HepG2 (cell line): Measurements from ENCODE around the gene APBA3. TPM values are rescaled to one million over a fixed set of nuclear protein-coding genes. Genes with fewer than 3 reads are reported as not detected.

Experiments
- ATAC-seq: fragments of 200-7000 bp; cut with Tn5 transposase; 3 replicates; pipeline ENCODE4 v1.9.1; 2020; ENCODE audit warnings: mild to moderate bottlenecking, moderate library complexity
- BruUV-seq: library from RNA; stranded (reverse); fragments of 400-500 nt; replicated peaks from 2 replicates; lab custom pipeline; 2021; lab: Mats Ljungman, UMichigan
- CTCF ChIA-PET: fragments of 300-600 bp; formaldehyde crosslinking; extraction: SDS; loops from one replicate; lab custom pipeline; 2021; ENCODE audit warnings: low total read pairs, inconsistent platforms, low intra/inter-chr PET ratio; lab: Yijun Ruan, JAX
- POLR2A ChIA-PET: fragments of 350-600 bp; sonication (Branson Sonifier 250); formaldehyde crosslinking; loops from one replicate; lab custom pipeline; 2020; ENCODE audit warnings: antibody characterized with exemption, inconsistent platforms; lab: Yijun Ruan, JAX
- DNase-seq: peaks from one replicate; pipeline ENCODE4 v3.0.0-alpha.2; 2015; ENCODE audit warnings: low spot score
- FAIRE-seq: peaks from 3 replicates; lab custom pipeline; 2011; peaks lifted over from hg19 to GRCh38; lab: Jason Lieb, UNC
- H2AFZ ChIP-seq: one replicate; pipeline ENCODE4 v1.6.1; 2011; ENCODE audit warnings: low read length, inconsistent platforms
- H3K27ac ChIP-seq: fragments of 300-600 bp; 3 replicates; pipeline ENCODE4 v1.8.0; 2011; ENCODE audit warnings: mixed run types, mild to moderate bottlenecking, mixed read lengths, low read length, inconsistent platforms; ENCODE audit not compliant: insufficient read depth; ENCODE audit errors: extremely low read length
- H3K27me3 ChIP-seq, 2 experiments: fragments of 200-600 bp in 1 of 2; 2 replicates in 1 of 2; 3 replicates in 1 of 2; pipeline versions ENCODE4 v1.6.0 to v1.8.0; 2011; ENCODE audit warnings: low read length in 2 of 2, mild to moderate bottlenecking in 2 of 2, moderate library complexity in 2 of 2, inconsistent platforms in 1 of 2; ENCODE audit not compliant: insufficient read depth in 2 of 2, control insufficient read depth in 1 of 2
- H3K36me3 ChIP-seq, 2 experiments: fragments of 200-600 bp in 1 of 2; replicated peaks in 1 of 2; 2 replicates in 1 of 2; 3 replicates in 1 of 2; pipeline versions ENCODE4 v1.5.1 to v1.8.0; 2011; ENCODE audit warnings: low read length in 2 of 2, inconsistent platforms in 1 of 2; ENCODE audit not compliant: insufficient read depth in 2 of 2, control insufficient read depth in 1 of 2
- H3K4me1 ChIP-seq: 2 replicates; pipeline ENCODE4 v1.5.1; 2012; ENCODE audit warnings: low read length, inconsistent platforms; ENCODE audit not compliant: insufficient read depth
- H3K4me2 ChIP-seq: 2 replicates; pipeline ENCODE4 v1.6.0; 2011; ENCODE audit warnings: low read depth, low read length, inconsistent platforms
- H3K4me3 ChIP-seq, 3 experiments: fragments of 200-600 bp in 1 of 3; sonication (generic), shearing (Covaris generic) in 1 of 3; replicated peaks in 1 of 3; 2 replicates each; pipeline ENCODE4 v1.5.1; 2011 to 2016; ENCODE audit warnings: low read length in 3 of 3, inconsistent platforms in 2 of 3, low read depth in 2 of 3, mild to moderate bottlenecking in 2 of 3, control low read depth in 1 of 3, mixed read lengths in 1 of 3; ENCODE audit not compliant: insufficient read depth in 1 of 3
- H3K79me2 ChIP-seq: one replicate; pipeline ENCODE4 v1.6.1; 2011; ENCODE audit warnings: low read length, inconsistent platforms; ENCODE audit not compliant: insufficient read depth
- H3K9ac ChIP-seq: 2 replicates; pipeline ENCODE4 v1.6.0; 2011; ENCODE audit warnings: mild to moderate bottlenecking, low read depth, low read length, inconsistent platforms; ENCODE audit not compliant: insufficient read depth
- H3K9me3 ChIP-seq: 2 replicates; pipeline ENCODE4 v1.5.1; 2012; ENCODE audit warnings: mild to moderate bottlenecking, low read length
- H4K20me1 ChIP-seq: 2 replicates; pipeline ENCODE4 v1.6.0; 2011; ENCODE audit warnings: inconsistent platforms, mild to moderate bottlenecking, low read length, moderate library complexity; ENCODE audit not compliant: insufficient read depth
- E2F2 ChIP-seq: sonication (generic); formaldehyde crosslinking; IDR thresholded peaks from 2 replicates; pipeline ENCODE4 v1.4.0; 2020; ENCODE audit warnings: missing genetic modification reagents, borderline replicate concordance
- FOXK2 ChIP-seq: fragments of 450-650 bp; IDR thresholded peaks from 2 replicates; pipeline ENCODE4 v1.6.1; 2016
- FOXO1 ChIP-seq: sonication (generic); formaldehyde crosslinking; IDR thresholded peaks from 2 replicates; pipeline ENCODE4 v1.4.0; 2020; ENCODE audit warnings: missing genetic modification reagents
- GTF2F1 ChIP-seq: fragments of 150-350 bp; IDR thresholded peaks from 2 replicates; pipeline ENCODE4 v1.6.1; 2014; ENCODE audit warnings: low read length
- HIVEP1 ChIP-seq: sonication (generic); formaldehyde crosslinking; IDR thresholded peaks from 2 replicates; pipeline ENCODE4 v1.4.0; 2020; ENCODE audit warnings: mild to moderate bottlenecking, missing genetic modification reagents
- IKZF5 ChIP-seq: IDR thresholded peaks from 2 replicates; pipeline ENCODE4 v1.6.1; 2018; ENCODE audit warnings: missing genetic modification reagents, mild to moderate bottlenecking, missing compliant biosample characterization
- KDM1A ChIP-seq: IDR thresholded peaks from 2 replicates; pipeline ENCODE4 v1.6.1; 2016; ENCODE audit warnings: missing compliant biosample characterization
- KLF16 ChIP-seq, 2 experiments: sonication (generic) in 1 of 2; formaldehyde crosslinking in 1 of 2; IDR thresholded peaks; 2 replicates each; pipeline versions ENCODE4 v1.6.1 to v1.8.0; 2016 to 2023; ENCODE audit warnings: missing genetic modification reagents in 2 of 2, missing compliant biosample characterization in 1 of 2
- KMT2B ChIP-seq: IDR thresholded peaks from 2 replicates; pipeline ENCODE4 v1.6.1; 2016; ENCODE audit warnings: missing genetic modification reagents, missing compliant biosample characterization
- MIXL1 ChIP-seq: IDR thresholded peaks from 2 replicates; pipeline ENCODE4 v1.6.1; 2016
- SATB2 ChIP-seq: sonication (generic); formaldehyde crosslinking; IDR thresholded peaks from 2 replicates; pipeline ENCODE4 v1.5.0; 2020; ENCODE audit warnings: missing genetic modification reagents
- SIN3A ChIP-seq: IDR thresholded peaks from 2 replicates; pipeline ENCODE4 v1.6.1; 2011; ENCODE audit warnings: low read depth, mild to moderate bottlenecking, control low read depth, low read length, borderline replicate concordance
- STAT6 ChIP-seq: sonication (generic); formaldehyde crosslinking; IDR thresholded peaks from 2 replicates; pipeline ENCODE4 v1.4.0; 2020; ENCODE audit warnings: missing genetic modification reagents, mild to moderate bottlenecking, borderline replicate concordance
- ZFP36L2 ChIP-seq: sonication (generic); formaldehyde crosslinking; IDR thresholded peaks from 2 replicates; pipeline ENCODE4 v1.4.0; 2020; ENCODE audit warnings: missing genetic modification reagents
- ZFP82 ChIP-seq: sonication (generic); formaldehyde crosslinking; IDR thresholded peaks from 2 replicates; pipeline ENCODE4 v1.5.1; 2020; ENCODE audit warnings: mild to moderate bottlenecking, missing genetic modification reagents, borderline replicate concordance
- ZMYM2 ChIP-seq: sonication (generic); formaldehyde crosslinking; IDR thresholded peaks from 2 replicates; pipeline ENCODE4 v1.8.0; 2022; ENCODE audit warnings: mild to moderate bottlenecking, missing genetic modification reagents
- ZNF24 ChIP-seq: fragments of 450-650 bp; IDR thresholded peaks from 2 replicates; pipeline ENCODE4 v1.6.1; 2017; ENCODE audit warnings: antibody characterized with exemption, mild to moderate bottlenecking
- ZNF251 ChIP-seq: sonication (generic); formaldehyde crosslinking; IDR thresholded peaks from 2 replicates; pipeline ENCODE4 v1.9.0; 2021; ENCODE audit warnings: mild to moderate bottlenecking, missing genetic modification reagents
- ZNF343 ChIP-seq: sonication (generic); formaldehyde crosslinking; IDR thresholded peaks from 2 replicates; pipeline ENCODE4 v1.4.0; 2020; ENCODE audit warnings: mild to moderate bottlenecking, missing genetic modification reagents
- ZNF549 ChIP-seq: sonication (generic); formaldehyde crosslinking; IDR thresholded peaks from 2 replicates; pipeline ENCODE4 v1.5.0; 2020; ENCODE audit warnings: missing genetic modification reagents
- ZNF775 ChIP-seq: sonication (generic); formaldehyde crosslinking; IDR thresholded peaks from 2 replicates; pipeline ENCODE4 v1.4.0; 2020; ENCODE audit warnings: missing genetic modification reagents, mild to moderate bottlenecking, moderate library complexity, borderline replicate concordance
- WGBS: methylation state at CpG from one replicate; pipeline ENCODE4 v1.1.6; 2017; ENCODE audit warnings: low lambda C conversion rate; 5-methylcytosine and 5-hydroxymethylcytosine counted together
- in situ Hi-C: cut with HindIII; loops from 2 replicates; pipeline ENCODE4 v1.10.0; 2017; ENCODE audit warnings: low pct_unique_long_range_greater_than_20kb; ENCODE audit not compliant: extremely low pct_ligation_motif_present
- intact Hi-C: fragments of 100-400 bp; cut with micrococcal nuclease; formaldehyde crosslinking; loops from one replicate; pipeline ENCODE4 v1.10.0; 2022; ENCODE audit not compliant: unreplicated experiment
- polyA plus RNA-seq, 8 experiments: library from polyadenylated mRNA; depleted of rRNA in 3 of 8; stranded (reverse) in 7 of 8; unstranded in 1 of 8; fragments of >200 nt; fragmentation: Illumina TruSeq in 4 of 8; extraction: Trizol in 4 of 8; gene quantifications; 2 replicates each; pipeline versions ENCODE4 v1.2.1 to v1.2.3, GENCODE V29; 2011 to 2016; ENCODE audit warnings: low read depth in 4 of 8, missing spikeins in 1 of 8, mixed read lengths in 1 of 8; ENCODE audit not compliant: insufficient read depth in 1 of 8
- total RNA-seq, 5 experiments: library from RNA; depleted of rRNA; stranded (reverse); fragments of >200 nt; fragmentation: Illumina TruSeq; extraction: Trizol; gene quantifications; 2 replicates each; pipeline ENCODE4 v1.2.3, GENCODE V29; 2016; ENCODE audit warnings: low read depth in 1 of 5

APBA3 gene
- total and polyA plus RNA-seq, 2 of the 13 experiments (the other 11 are each of a cell fraction or from before 2014, with no cell fraction given): 14.2 to 14.3 TPM

GRCh38 chr19:3760871-3761361 is 576 bp downstream of the APBA3 start:
- Histone ChIP-seq H3K27me3 (no peaks in the 10 kb centered on the region; a peak in 1 of 5 replicates), H3K4me2 (peak overlapping the region; percentile 88), H3K27ac (peak overlapping the region; percentile 89), H4K20me1 (no peaks in the 10 kb centered on the region), H3K4me3 (peak overlapping the region; percentile 84 to 99 (median 90)), H3K4me1 (peaks cover 17% of the 10 kb centered on the region), H3K9ac (peak overlapping the region; percentile 93), H3K36me3 (peaks cover 3 to 14% of the 10 kb centered on the region in 2 experiments; a peak in 3 of 5 replicates), H3K9me3 (no peaks in the 10 kb centered on the region), H2AFZ (no peak overlapping the region), H3K79me2 (peaks cover 12% of the 10 kb centered on the region)
- in situ Hi-C loops: no loop called here
- ChIA-PET POLR2A (interaction anchor here (0.6 to 0.8 kb wide), 2 partner anchors 38 to 486 kb away, joined by 3 read pairs; partner anchors contain the start of gene YJU2), CTCF (no interaction called here)
- FAIRE-seq: no peak
- no peak for ATAC-seq
- WGBS: 26% methylated on average over 7 of the region's 7 CpGs
- TSS peak; percentile 72 for BruUV-seq
- no peak for DNase-seq
- intact Hi-C loops: loop anchor here (10.0 kb wide), 1 partner anchor 56 kb away; the partner anchor contains the start of genes PIP5K1C and TJP3
- TF ChIP-seq SIN3A (no peak), ZFP36L2 (CRISPR knock-in tag) (no peak), KLF16 (CRISPR knock-in tag; IDR thresholded peaks at IDR 0.05) (no peak), STAT6 (CRISPR knock-in tag) (no peak), KMT2B (CRISPR knock-in tag) (no peak), ZNF775 (CRISPR knock-in tag) (no peak), IKZF5 (0 out of 2 replicates have a peak, but pooled peaks have one; percentile 4), ZFP82 (no peak), SATB2 (CRISPR knock-in tag) (no peak), ZNF343 (CRISPR knock-in tag) (no peak), FOXO1 (no peak), ZNF549 (CRISPR knock-in tag) (no peak), E2F2 (no peak), HIVEP1 (CRISPR knock-in tag) (no peak), GTF2F1 (no peak), MIXL1 (CRISPR knock-in tag) (no peak), FOXK2 (no peak), ZNF251 (CRISPR knock-in tag) (no peak), ZNF24 (no peak), ZMYM2 (CRISPR knock-in tag) (no peak), KDM1A (CRISPR knock-in tag) (peak; percentile 48; the same call in 1 of the 2 replicates)
